ENCODE measurements around the gene ALPI.
"Not testable (repeated sequence)": the region's sequence is repeated elsewhere in the genome, so short reads cannot be mapped to it uniquely, and the experiment has no call there.

ALPI gene

DNA sequence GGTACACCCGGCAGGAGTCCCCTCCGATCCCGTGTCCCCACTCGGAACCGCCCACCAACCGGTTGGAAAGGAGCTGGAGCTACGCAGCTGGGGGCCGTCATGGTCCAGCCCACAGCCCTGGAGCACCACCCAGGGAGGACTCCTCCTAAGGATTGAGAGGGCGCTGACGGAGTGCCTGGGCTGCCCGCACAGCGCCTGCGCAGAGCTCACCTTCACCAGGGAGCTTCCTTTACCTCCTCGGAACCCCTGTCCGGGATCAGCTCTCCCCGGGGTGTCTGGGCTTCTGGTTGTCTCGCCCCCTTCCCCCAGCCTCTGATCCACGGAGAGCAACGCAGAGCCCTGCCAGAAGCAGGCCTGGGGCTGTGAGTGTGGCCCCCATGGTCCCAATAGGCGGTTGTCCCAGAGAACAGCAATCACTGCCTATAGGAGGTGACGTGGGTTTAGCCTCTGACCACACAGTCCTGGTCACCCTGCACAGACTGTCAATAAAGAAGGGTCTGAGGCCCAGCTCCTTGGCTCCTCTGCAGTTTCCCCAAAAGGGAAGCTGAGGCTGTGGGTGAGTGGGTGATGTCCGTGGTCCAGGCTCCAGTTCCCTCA, 34.7 kb upstream of the ALPI start:
- no peak for DNase-seq

DNA sequence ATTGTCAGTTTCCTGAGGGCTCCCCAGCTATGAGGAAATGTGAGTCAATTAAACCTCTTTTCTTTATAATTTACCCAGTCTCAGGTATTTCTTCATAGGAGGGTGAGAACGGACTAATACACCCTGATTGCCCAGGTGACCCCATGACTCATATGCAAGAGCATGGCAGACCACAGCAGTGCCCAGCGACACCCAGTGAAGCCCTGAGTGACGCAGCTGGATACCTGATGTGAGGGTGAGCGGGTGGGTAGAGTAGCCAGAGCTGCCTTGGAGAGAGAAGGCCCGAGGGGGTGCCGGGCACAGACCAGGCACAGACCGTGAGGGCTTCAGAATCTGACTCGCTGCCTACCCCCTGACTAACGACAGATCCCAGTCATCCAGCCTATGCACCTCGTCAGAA, 33.9 kb upstream of the ALPI start:
- DNase-seq: no peak

DNA sequence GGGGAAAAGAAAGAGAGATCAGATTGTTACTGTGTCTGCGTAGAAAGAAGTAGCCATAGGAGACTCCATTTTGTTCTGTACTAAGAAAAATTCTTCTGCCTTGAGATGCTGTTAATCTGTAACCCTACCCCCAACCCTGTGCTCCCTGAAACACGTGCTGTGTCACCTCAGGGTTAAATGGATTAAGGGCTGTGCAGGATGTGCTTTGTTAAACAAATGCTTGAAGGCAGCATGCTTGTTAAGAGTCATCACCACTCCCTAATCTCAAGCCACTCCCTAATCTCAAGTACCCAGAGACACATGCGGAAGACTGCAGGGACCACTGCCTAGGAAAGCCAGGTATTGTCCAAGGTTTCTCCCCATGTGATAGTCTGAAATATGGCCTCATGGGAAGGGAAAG, 33.0 kb upstream of the ALPI start:
- not testable (repeated sequence) for DNase-seq

DNA sequence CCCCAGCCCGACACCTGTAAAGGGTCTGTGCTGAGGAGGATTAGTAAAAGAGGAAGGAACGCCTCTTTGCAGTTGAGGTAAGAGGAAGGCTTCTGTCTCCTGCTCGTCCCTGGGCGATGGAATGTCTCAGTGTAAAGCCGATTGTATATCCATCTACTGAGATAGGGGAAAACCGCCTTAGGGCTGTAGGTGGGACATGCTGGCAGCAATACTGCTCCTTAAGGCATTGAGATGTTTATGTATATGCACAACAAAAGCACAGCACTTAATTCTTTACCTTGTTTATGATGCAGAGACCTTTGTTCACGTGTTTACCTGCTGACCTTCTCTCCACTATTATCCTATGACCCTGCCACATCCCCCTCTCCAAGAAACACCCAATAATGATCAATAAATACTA, 32.5 kb upstream of the ALPI start:
- not testable (repeated sequence) for DNase-seq

DNA sequence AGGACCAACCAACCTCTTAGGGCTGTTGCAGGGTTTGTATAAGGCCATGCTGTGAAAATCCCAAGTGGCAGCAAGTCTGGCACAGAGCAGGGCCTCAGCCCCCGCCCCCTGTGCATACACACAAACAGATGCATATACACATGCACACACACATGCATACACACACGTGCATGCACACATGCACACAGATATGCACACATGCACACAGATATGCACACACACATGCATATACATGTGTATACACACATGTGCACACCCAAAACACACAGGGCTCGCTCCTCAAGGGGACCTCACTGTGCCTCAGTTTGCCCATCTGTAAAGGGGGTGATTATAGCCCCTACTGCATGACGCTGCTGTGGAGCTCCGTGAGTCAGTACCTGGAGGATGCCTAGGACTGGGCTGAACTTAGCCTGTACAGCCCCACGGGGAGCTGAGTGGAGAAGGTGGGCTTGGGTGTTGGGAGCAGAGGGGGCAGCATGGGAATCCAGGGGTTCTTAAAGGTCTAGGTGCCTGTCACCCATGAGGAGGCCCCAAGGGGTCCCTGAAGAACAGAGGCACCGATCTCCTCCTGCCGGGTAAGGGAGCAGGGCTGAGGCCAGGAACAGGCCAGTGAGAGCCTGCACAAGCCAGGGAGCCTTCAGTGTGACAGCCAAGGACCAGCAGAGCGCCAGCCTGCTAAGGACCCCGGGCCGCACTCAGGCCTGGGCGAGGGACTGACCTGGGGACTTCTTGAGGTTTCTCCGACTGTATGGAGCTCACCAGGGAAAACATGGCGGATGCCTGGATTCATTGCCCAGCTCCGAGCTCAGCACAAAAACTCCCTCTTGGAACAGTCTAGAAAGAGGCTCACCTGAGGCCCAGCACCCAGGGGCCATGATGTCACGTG, 24.0 kb upstream of the ALPI start:
- no peak for DNase-seq

DNA sequence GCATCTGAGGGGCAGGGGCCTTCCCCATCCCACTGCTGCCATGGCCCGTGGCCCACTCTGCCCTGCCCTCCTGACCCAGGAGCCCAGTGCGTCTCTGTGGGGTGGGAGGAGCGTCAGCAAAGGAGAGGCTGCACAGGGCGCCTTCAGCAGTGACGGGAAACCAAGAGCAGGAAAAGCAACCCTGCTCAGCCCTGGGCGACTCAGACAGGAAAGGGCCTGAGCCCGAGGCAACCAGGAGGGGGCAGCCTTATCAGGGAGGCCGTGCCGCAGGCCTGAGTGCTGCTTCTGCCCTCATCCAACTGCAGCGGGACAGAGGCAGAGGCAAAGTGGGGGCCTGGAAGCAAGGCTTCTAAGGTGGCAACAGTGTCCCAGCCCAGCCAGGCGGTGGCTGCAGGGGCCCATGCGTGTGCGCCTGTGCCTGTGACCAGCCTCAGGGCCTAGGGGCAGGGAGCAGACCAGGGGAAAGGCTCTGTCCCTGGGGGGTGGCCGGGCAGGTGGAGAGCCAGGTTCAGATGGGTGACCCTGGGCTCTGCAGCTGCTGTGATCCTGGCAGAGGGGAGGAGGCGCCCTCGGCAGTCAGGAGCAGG, 23.3 kb upstream of the ALPI start:
- no peak for DNase-seq

DNA sequence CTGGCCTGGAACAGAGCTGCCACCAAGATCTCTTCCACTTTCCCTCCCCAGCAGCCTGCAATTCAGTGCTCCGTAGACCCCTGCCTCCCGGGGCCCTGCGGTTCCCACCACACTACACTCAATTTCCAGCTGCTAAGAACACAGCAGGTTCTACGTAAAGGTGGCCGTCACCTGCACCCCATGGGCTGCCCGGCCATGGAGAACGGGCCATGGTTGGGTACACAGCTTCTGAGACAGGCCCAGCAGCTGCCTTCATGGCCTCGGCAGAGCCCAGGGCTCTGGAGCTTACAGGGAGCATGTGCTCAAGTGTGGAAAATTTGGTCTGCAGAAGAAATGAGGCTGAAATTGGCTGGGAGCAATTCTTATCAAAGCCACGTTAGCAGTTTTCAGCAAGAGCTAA, 22.3 kb upstream of the ALPI start:
- DNase-seq: not testable (repeated sequence)

DNA sequence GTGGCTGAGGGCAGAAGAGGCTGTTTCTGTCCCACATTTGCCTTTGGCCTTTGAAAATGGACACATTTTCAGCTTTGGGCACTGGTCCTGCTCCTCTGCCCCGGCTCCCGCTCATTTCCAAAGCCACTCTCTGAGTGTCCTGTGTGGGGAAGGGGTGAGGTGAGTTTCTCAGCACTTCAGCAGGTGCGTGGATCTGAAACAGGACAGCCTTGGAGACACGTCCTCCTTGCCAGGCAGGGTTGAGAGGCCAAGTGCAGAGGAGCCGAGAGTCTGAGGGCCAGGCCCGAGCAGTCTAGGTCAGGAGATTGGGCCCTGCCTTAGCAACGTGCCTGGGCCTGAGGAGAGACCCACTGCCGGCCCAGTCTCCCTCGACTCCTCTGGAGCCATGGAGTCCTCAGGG, 21.9 kb upstream of the ALPI start:
- no peak for DNase-seq

DNA sequence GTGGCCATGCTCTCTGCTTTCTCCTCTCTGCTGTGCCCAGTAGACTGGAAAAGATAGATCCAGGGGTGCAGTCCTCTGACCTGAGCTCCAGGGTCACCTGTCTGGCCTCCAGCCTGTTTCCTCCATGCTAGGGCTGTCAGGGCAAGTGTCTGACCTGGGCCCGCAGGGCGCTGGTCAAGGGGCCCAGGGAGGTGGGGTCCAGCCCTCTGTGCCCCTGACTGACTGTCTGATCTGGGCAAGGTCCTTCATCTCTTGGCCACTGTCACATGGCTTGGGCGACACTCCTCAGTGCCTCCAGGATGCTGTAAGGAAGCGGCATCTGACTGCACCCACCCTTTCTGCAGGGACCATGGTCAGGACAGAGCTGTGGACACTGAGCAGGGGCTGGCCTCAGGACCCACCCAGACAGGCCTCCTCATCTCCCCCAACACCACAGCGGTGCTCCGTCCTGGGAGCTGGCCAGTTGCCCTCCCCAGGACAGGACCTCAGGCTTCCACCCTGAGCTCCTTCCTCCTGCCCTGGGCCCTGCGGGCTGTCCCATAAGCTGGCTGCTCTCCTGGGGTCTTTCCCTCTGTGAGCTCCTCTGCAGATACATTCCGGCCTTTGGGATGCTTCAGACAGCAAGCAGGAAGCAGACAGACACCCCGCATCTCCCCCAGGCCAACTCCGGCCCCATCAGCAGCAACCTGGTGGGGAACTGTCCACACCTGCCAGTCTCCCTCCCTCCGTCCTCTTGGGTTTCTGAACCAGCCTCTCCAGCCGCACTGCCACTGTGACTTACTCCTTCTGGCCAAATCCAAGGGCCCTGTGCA, 21.2 kb upstream of the ALPI start:
- DNase-seq: no peak

DNA sequence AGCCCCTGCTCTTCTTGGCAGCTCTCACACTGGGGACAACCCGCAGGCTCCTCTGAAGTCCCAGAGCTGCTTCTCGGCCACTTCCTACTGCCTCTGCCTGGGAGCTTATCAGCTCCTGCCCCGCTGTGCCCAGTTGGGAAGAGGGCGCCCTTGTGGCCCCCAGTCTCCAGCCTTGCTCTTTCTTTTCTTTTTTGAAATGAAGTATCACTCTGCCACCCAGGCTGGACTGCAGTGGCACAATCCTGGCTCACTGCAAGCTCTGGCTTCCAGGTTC, 20.6 kb upstream of the ALPI start:
- DNase-seq: no peak

DNA sequence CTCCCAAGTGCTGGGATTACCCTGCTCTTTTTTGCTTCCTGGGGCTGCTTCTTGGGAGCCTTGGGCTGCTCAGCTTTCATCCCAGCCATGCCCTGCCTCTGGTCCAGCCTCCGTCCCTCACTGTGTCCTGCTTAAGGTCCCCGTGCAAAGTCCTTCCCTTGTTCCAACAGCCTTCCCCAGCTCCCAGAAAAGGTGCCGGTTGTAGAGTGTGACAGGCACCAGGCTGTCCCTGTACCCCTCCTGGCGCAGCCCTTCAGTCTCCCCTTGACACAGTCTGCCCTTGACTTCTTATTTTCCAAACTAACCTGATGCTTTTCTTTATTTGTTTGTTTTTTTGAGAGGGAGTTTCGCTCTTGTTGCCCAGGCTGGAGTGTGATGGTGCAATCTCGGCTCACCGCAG, 20.1 kb upstream of the ALPI start:
- no peak for DNase-seq

DNA sequence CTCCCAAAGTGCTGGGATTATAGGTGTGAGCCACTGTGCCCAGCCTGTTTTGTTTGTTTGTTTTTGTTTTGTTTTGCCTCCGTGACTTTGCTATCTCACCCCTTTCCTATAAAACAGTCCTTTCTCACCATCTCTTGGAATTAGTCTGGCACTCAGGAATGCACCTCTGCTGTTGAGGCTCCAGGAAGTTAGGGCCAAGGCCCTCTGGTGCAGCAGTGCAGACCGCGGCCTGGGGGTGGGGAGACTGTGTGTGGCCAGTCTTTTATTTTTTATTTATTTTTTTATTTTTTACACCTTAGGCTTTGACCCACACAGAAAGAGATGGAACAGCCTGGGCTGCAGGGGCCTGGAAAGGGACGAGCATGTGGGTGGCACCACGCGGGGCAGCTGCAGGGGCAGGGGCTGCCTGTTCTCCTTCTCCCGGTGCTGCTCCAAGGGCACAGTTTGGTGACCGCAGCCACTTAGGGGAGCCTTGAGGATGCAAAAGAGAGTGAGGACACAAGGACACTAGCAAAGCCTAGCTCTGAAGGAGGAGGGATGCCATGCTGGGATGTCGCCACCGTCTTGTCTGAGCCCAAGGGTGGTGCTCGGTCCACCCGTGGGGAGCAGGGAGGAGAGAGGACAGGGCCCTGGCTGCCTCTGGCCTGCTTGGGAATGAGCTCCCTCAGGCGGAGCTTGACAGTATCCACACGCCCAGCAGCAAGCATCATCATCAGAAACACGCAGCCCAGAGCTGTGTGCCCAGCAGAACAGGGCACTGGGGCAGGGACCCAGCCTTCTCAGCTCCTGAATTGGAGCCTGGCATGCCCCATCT, 19.4 kb upstream of the ALPI start:
- DNase-seq: no peak

DNA sequence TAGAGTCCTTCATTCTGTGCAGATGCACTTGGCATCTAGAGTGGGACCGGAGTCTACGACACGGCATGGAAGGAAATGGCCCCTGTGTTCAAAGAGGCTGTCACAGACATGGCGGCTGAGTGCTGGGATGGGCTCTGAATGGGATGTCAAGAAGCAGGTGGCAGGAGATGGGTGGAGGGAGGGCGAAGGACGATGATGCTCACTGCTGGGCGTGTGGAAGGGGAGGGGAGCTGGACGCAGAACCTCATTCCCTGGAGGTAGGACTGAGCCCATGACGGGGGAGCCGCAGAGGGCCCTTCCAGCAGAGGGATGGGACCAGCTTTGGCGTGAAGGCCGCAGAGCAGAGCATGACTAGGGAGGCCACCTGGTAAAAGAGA, 18.8 kb upstream of the ALPI start:
- DNase-seq: no peak

DNA sequence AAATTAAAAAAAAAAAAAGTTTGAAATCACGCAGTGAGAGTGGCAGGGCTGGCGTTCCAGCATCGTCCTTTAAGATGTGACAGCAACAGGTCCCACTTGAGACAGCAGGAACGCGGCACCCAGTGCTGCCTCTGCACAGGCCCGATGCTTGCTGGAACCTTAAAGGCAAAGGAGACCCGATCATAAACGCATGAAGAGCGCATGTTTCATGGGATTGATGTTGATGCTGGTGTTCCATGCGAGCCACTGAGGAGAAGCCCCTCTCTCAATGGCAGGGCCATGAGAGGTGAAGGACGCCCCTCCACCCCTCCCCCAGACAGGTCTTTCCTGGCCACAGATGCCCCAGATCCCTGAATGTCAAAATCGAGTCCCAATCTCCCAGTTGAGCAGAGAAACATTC, 17.9 kb upstream of the ALPI start:
- no peak for DNase-seq

DNA sequence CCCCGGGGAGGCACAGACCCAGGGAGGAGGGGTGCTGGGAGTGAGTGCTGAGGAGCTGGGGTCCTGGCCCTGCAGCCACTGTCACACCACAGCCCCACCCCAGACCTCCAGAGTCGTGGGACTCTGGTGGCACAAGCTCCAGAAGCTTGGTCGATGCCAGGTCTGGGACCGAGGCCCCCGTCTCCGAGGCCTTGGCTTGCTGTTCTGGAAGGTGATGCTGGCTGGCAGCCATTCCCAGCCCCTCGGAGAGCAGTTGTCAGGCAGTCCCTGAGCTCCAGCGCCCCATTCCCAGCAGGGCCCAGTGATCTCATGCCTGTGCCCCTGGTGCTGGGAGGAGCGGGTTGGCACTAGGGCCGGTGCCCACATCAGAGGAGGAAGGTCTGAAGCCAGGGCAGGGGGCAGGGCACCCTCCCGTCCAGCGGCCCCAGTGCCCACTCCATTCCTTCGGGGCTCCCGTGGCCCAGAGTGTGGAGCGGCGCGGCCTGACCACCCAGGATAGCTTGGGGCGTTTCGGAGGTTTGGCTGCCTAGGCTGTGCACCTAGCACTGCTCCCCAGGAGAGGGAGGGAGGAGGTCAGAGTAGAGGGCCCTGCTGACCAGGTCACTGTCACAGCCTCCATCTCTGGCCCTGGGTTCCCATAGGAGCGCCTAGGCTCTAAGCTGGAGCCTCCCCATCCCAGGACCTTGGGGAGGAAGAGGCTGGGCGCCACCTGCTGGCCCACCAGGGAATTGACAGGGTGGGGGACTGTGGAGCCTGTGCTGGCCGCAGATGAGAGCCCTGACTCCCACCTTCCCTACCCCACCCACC, 16.8 kb upstream of the ALPI start:
- peak; percentile 39 for DNase-seq

DNA sequence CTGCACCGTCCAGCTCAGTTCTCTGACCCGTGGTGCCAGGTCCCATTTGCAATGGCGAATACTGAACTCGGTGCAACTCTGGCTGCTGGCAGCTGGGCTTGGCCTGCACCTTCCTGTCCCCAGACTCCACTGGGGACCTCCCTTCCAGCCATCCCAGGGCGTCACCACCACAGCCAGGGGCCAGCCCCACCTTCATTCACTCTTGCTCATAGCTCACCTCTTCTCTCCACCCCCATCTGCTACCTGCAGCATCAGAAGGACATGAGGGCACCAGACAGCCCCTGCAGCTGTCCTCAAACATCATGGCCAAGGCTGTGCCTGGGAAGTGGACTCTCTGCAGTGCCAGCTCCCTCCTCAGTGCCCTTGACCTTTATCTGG, 16.2 kb upstream of the ALPI start:
- no peak for DNase-seq

DNA sequence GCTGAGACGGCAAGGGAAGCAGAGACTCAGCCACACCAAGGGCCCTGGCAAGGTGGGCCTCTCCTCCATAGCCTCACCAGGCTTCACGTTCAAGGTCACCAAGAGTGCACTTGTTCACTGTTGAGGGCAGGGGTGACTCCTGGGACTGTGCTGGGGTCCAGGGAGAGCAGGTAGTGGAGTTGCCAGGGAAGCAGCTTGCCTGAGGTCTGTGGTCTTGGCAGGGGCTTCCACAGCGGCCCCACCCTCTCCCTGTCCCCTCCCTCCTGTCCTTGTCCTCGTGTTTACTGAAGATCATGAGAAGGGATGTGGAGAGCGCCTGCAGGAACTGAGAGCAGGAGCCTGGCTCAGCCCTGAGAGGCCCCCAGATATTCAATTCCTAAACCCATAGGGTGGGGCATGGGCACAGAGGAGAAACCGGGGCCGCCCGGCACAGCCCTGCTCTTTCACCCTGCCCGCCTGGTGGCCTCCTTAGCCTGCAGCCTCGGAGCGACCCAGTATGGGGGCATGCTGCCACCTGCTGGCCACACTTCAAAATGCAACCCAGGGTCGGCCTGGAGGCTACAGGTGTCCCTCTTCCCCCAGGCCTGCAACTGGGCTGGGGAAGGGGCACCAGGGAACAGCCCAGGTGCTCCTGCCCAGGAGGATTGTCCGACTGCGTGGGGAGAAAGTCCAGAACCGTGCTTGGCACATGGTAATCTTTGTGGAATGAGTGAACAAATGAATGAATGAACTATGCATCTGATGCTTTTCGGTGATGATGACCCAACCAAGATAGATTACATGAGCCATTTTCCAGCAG, 15.5 kb upstream of the ALPI start:
- peak; percentile 83 for DNase-seq

DNA sequence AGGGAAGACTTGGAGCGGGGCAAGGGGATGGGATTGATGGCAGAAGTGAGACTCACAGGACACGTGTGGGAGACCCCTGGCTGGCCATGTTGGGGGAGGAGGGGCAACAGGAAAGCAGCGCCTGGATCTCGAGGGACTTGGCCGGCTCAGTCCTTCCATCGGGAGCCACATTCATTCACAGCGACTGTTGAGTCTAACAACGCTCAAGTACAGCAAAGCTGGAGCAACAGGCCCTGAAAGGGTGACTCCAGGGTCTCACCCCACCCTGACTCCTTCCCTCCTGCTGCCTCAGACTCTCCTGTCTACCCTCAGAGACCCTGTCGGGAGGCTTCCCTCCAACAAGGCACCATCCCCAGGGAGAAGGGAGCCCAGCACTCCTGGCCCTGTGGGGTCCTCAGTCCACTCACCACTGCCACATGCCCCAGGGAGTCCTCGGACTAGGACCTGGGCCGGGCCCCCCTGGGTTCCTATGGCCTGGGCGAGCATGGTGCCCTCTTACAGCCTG, 14.8 kb upstream of the ALPI start:
- no peak for DNase-seq

DNA sequence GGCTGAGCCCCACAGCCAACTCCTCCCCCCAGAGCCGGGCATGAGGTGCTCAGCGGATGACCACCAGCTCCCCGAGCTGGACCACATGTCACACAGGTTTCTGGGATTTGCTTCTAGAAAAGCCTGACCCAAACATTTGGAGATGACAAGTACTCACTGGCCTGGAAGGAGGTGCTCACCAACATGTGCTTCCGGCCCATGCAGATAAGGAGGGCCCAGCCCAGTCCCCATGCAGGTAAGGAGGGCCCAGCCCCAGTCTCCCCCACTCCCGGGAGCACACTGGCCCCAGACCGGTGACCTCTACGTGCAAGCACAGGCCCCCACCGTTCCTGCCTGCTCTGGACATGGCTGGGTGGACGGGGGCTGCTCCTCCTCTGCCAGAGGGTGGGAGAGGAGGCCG, 14.0 kb upstream of the ALPI start:
- not testable (repeated sequence) for DNase-seq

DNA sequence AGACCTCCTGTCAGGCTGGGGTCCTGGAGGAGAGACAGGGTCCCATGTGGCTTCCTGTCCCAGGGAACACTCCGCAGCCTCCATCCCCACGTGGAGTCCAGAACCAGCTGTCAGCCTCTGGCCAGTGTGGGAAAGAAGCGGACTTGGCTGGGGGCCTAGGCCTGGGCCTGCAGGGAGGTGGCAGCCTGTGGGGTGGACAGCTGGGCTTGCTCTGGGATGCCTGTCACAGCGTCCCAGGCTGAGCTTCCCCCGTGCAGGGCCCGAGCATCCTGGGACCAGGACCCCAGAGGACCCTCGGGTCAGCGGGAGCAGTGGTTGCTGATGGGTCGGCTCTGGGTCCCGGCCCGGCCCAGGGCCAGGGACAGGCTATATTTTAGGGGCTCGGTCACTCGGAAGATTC, 13.5 kb upstream of the ALPI start:
- DNase-seq: not testable (repeated sequence)

DNA sequence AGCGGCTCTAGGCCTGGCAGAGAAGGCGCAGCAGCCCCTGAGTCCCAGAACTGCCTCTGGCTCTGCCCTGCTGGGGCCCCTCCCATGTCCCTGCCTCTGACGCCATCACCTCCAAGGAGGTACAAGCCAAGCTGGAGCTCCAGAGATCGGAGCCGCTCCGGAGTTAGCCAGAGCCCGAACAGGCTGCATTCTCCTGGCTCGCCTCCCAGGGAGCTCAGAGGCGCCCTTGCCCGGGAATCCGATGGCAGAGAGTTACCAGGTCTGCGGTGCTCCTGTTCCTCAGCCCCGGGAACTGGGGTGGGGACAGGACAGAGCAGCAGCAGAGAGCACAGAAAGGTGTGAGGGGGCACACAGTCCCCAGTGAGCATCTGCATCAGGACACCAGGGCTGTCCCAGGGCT, 12.9 kb upstream of the ALPI start:
- DNase-seq: not testable (repeated sequence)

All from CD4-positive, alpha-beta T cell treated with Interleukin-21 for 1 hour (primary cell).